ENCODE measurements around the gene DDX24.

- TF ChIP-seq CTCF (IDR thresholded peaks at IDR 0.05) (no peak), POLR2A (IDR thresholded peaks at IDR 0.05) (no peak)
Measured at GRCh38 chr14:94077111-94077821, 3.7 kb downstream of the DDX24 start.

All from gastroesophageal sphincter (tissue), 3 donors.